Testis (tissue), 3 donors: ENCODE results near the gene TREH. TPM values are rescaled to one million over a fixed set of nuclear protein-coding genes. Genes with fewer than 3 reads are reported as not detected.
"Not testable (repeated sequence)": the region's sequence is repeated elsewhere in the genome, so short reads cannot be mapped to it uniquely, and the experiment has no call there.

ENCODE experiments used
- DNase-seq: peaks from one replicate; pipeline ENCODE4 v3.0.0-alpha.2; 2019
- H3K27ac ChIP-seq, 2 donors: fragments of 200-600 bp; sonication (generic); one replicate each; pipeline ENCODE4 v1.5.1; 2019
- H3K27me3 ChIP-seq: fragments of 200-600 bp; sonication (generic); one replicate; pipeline ENCODE4 v1.5.1; 2019
- H3K36me3 ChIP-seq: fragments of 200-600 bp; sonication (generic); one replicate; pipeline ENCODE4 v1.5.1; 2017; ENCODE audit warnings: low read depth; ENCODE audit errors: missing control alignments
- H3K4me1 ChIP-seq: fragments of 200-600 bp; sonication (generic); one replicate; pipeline ENCODE4 v1.5.1; 2019
- H3K4me3 ChIP-seq, 2 donors: fragments of 200-600 bp; sonication (generic); one replicate each; pipeline ENCODE4 v1.5.1; 2017 to 2019
- H3K9me3 ChIP-seq: fragments of 200-600 bp; sonication (generic); one replicate; pipeline ENCODE4 v1.5.1; 2017
- POLR2A ChIP-seq: fragments of 450-650 bp; IDR thresholded peaks from one replicate; pipeline ENCODE4 v1.6.1; 2017; ENCODE audit warnings: antibody characterized with exemption, mild to moderate bottlenecking, moderate library complexity
- WGBS, 2 donors: methylation state at CpG; one replicate each; pipeline ENCODE4 v1.1.5; 2018; 5-methylcytosine and 5-hydroxymethylcytosine counted together
- intact Hi-C: fragments of 100-400 bp; cut with DNase I; formaldehyde crosslinking; loops from one replicate; pipeline ENCODE4 v1.15.1; 2023; ENCODE audit warnings: low total_unique reads
- polyA plus RNA-seq: library from polyadenylated mRNA; stranded (reverse); fragments of 350-450 nt; fragmentation: Illumina TruSeq; extraction: RNeasy Lipid Tissue Mini Kit (QIAGEN cat#74804); gene quantifications from one replicate; pipeline ENCODE4 v1.2.3, GENCODE V29; 2014; ENCODE audit warnings: low read depth, low replicate concordance; ENCODE audit not compliant: insufficient read depth
- total RNA-seq, 2 donors: library from RNA; depleted of rRNA; stranded (reverse); fragments of >200 nt; gene quantifications; one replicate each; pipeline ENCODE4 v1.2.3, GENCODE V29; 2016
- TF ChIP-seq, protein P1 (sequence below), 3 experiments: fragments of 450-650 bp in 2 of 3; fragments of 200-600 bp in 1 of 3; sonication (generic) in 1 of 3; IDR thresholded peaks; one replicate each; pipeline ENCODE4 v1.5.1; 2016 to 2019; ENCODE audit warnings: antibody characterized with exemption in 3 of 3, mild to moderate bottlenecking in 2 of 3, moderate library complexity in 1 of 3

TREH gene
- total and polyA plus RNA-seq, 3 donors from 2014 or later = 0.62 to 4.0 (median 1.7) TPM

GRCh38 chr11:118689503-118689851, 10.0 kb upstream of the TREH start:
- Histone ChIP-seq H3K4me3 (peak overlapping the region; percentile 25 to 39), H3K9me3 (no peaks in the 10 kb centered on the region), H3K4me1 (peaks cover 11% of the 10 kb centered on the region), H3K36me3 (no peaks in the 10 kb centered on the region), H3K27ac (peak overlapping the region in 1 of 2 donors; percentile 14), H3K27me3 (no peaks in the 10 kb centered on the region)
- TF ChIP-seq, protein P1, sequence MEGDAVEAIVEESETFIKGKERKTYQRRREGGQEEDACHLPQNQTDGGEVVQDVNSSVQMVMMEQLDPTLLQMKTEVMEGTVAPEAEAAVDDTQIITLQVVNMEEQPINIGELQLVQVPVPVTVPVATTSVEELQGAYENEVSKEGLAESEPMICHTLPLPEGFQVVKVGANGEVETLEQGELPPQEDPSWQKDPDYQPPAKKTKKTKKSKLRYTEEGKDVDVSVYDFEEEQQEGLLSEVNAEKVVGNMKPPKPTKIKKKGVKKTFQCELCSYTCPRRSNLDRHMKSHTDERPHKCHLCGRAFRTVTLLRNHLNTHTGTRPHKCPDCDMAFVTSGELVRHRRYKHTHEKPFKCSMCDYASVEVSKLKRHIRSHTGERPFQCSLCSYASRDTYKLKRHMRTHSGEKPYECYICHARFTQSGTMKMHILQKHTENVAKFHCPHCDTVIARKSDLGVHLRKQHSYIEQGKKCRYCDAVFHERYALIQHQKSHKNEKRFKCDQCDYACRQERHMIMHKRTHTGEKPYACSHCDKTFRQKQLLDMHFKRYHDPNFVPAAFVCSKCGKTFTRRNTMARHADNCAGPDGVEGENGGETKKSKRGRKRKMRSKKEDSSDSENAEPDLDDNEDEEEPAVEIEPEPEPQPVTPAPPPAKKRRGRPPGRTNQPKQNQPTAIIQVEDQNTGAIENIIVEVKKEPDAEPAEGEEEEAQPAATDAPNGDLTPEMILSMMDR (IDR thresholded peaks at IDR 0.05) = no peak
- TF ChIP-seq POLR2A = no peak
- intact Hi-C loops = loop anchor here (10.0 kb wide), 1 partner anchor 265 kb away; the partner anchor contains the start of gene UPK2
- no peak for DNase-seq
- WGBS, 2 donors = 10% methylated on average over 4 to 9 of the region's 9 CpGs

GRCh38 chr11:118688851-118689502, 9.5 kb upstream of the TREH start:
- Histone ChIP-seq H3K4me3 (peak overlapping the region; percentile 25 to 39), H3K4me1 (peaks cover 11% of the 10 kb centered on the region), H3K27ac (peak overlapping the region in 1 of 2 donors; percentile 14), H3K9me3 (no peaks in the 10 kb centered on the region), H3K36me3 (no peaks in the 10 kb centered on the region), H3K27me3 (no peaks in the 10 kb centered on the region)
- intact Hi-C loops = loop anchor here (10.0 kb wide), 1 partner anchor 266 kb away; the partner anchor contains the start of gene UPK2
- WGBS, 2 donors = 41 to 62% methylated on average over 15 to 41 of the region's 41 CpGs
- no peak for TF ChIP-seq POLR2A
- TF ChIP-seq, protein P1 (IDR thresholded peaks at IDR 0.05) = no peak
- no peak for DNase-seq

DNA sequence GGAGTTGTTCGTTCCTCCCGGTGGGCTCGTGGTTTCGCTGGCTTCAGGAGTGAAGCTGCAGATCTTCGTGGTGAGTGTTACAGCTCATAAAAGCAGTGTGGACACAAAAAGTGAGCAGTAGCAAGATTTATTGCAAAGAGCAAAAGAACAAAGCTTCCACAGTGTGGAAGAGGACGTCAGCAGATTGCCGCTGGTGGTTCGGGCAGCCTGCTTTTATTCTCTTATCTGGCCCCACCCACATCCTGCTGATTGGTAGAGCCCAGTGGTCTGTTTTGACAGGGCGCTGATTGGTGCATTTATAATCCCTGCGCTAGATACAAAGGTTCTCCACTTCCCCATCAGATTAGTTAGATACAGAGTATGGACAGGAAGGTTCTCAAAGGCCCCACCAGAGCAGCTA, 8.9 kb upstream of the TREH start:
- intact Hi-C loops = loop anchor here (10.0 kb wide), 1 partner anchor 266 kb away; the partner anchor contains the start of gene UPK2
- not testable (repeated sequence) for H3K27ac ChIP-seq, H3K36me3 ChIP-seq, H3K27me3 ChIP-seq, H3K4me3 ChIP-seq, H3K9me3 ChIP-seq
- H3K4me1 ChIP-seq = peaks cover 11% of the 10 kb centered on the region
- WGBS, 2 donors = 69 to 75% methylated on average over 10 of the region's 10 CpGs
- DNase-seq = peak; percentile 45

DNA sequence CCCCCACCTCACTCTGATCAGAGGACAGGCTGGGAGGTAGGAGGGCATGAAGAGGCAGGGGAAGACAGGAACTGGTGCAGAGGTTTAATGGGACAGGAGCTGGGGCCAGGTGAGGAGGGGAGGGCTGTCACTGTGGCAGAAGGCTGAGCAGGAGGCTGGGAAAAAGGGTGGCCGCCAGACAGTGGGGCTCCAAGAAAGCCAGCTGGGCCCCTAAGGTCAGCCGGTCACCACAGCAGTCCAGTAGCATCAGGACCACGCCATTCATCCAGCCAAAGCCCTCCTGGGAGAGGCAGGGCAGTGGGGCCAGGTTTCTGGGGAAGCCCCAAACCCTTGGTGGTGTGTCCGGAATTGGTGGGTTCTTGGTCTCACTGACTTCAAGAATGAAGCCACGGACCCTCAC, 8.5 kb upstream of the TREH start:
- H3K4me3 ChIP-seq = no peak overlapping the region
- intact Hi-C loops = loop anchor here (10.0 kb wide), 1 partner anchor 267 kb away; the partner anchor contains the start of gene UPK2
- H3K36me3 ChIP-seq = no peaks in the 10 kb centered on the region
- no peak for DNase-seq
- 85 to 89% methylated on average over 4 to 5 of the region's 5 CpGs for WGBS, 2 donors
- TF ChIP-seq, protein P1 (IDR thresholded peaks at IDR 0.05) = no peak
- no peak for TF ChIP-seq POLR2A
- no peaks in the 10 kb centered on the region for H3K27me3 ChIP-seq
- no peak overlapping the region for H3K27ac ChIP-seq
- H3K9me3 ChIP-seq = no peaks in the 10 kb centered on the region
- peaks cover 11% of the 10 kb centered on the region for H3K4me1 ChIP-seq

DNA sequence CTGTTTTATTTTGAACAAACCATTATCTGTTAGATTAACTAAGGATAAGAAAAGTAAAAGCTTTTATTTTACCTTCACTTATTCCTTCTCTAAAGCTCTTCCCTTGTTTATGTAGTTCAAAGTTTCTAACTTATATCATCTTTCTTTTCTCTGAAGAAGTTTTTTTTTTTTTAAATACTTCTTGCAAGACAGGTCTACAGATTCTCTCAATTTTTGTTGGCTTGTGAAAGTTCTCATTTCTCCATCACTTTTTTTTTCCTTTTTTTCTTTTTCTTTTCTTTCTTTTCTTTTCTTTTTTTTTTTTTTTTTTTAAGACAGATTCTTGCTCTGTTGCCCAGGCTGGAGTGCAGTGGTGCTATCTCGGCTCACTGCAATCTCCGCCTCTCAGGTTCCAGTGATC, 4.7 kb upstream of the TREH start:
- TF ChIP-seq, protein P1 (IDR thresholded peaks at IDR 0.05) = no peak
- no peak for TF ChIP-seq POLR2A
- WGBS, 2 donors = 93 to 100% methylated on average over 2 of the region's 2 CpGs
- peaks cover under 1% of the 10 kb centered on the region for H3K4me1 ChIP-seq

GRCh38 chr11:118682939-118683338, 3.5 kb upstream of the TREH start:
- 83 to 86% methylated on average over 6 of the region's 6 CpGs for WGBS, 2 donors
- not testable (repeated sequence) for H3K9me3 ChIP-seq, DNase-seq, H3K4me3 ChIP-seq, H3K4me1 ChIP-seq, H3K27me3 ChIP-seq, H3K36me3 ChIP-seq, H3K27ac ChIP-seq
- intact Hi-C loops = loop anchor here (10.0 kb wide), 1 partner anchor 272 kb away; the partner anchor contains the start of gene UPK2

More for the DNA sequence above, 4.7 kb upstream of the TREH start:
- no peaks in the 10 kb centered on the region for H3K27me3 ChIP-seq
- no peak overlapping the region for H3K4me3 ChIP-seq
- intact Hi-C loops = loop anchor here (10.0 kb wide), 1 partner anchor 271 kb away; the partner anchor contains the start of gene UPK2
- no peak for DNase-seq
- no peak overlapping the region for H3K27ac ChIP-seq
- no peaks in the 10 kb centered on the region for H3K9me3 ChIP-seq
- H3K36me3 ChIP-seq = no peaks in the 10 kb centered on the region
